GM10248 (cell line): ENCODE measurements around the gene BEND7.

Source experiments
- CTCF ChIA-PET: fragments of 300-600 bp; sonication (Branson Sonifier 250); formaldehyde crosslinking; extraction: SDS; loops from one replicate; lab custom pipeline; 2021; ENCODE audit warnings: antibody characterized with exemption; lab: Yijun Ruan, JAX
- POLR2A ChIA-PET: fragments of 350-650 bp; sonication (Branson Sonifier 250); formaldehyde crosslinking; extraction: SDS; loops from one replicate; lab custom pipeline; 2020; ENCODE audit warnings: antibody characterized with exemption; lab: Yijun Ruan, JAX
- DNase-seq: peaks from one replicate; pipeline ENCODE4 v3.0.0; 2012; ENCODE audit errors: extremely low spot score
- CTCF ChIP-seq: IDR thresholded peaks from 2 replicates; pipeline ENCODE4 v1.5.1; 2012; ENCODE audit warnings: mild to moderate bottlenecking, low read depth; ENCODE audit errors: extremely low read depth, missing control alignments, control extremely low read depth

Gene BEND7

GRCh38 chr10:13457958-13458686, 70.7 kb downstream of the BEND7 start:
- POLR2A ChIA-PET: no interaction called here
- no peak for TF ChIP-seq CTCF
- no peak for DNase-seq
- CTCF ChIA-PET: interaction anchor here (0.9 to 1.3 kb wide), 3 partner anchors 16 to 86 kb away, joined by 3 to 6 read pairs (median 5); no protein-coding TSS in a partner anchor

GRCh38 chr10:13453896-13454295, 74.9 kb downstream of the BEND7 start:
- peak; percentile 41 for DNase-seq
- POLR2A ChIA-PET: no interaction called here
- CTCF ChIA-PET: interaction anchor here (5.0 kb wide), 1 partner anchor 13 kb away, joined by 22 read pairs; no protein-coding TSS in a partner anchor
- no peak for TF ChIP-seq CTCF

- ChIA-PET CTCF (interaction anchor here (1.1 to 2.4 kb wide), 2 partner anchors 10 to 77 kb away, joined by 3 to 18 read pairs; no protein-coding TSS in a partner anchor), POLR2A (no interaction called here)
- TF ChIP-seq CTCF: no peak
- DNase-seq: no peak
These were observed 78.7 kb downstream of the BEND7 start for GRCh38 chr10:13450069-13450468.

GRCh38 chr10:13449296-13449695, 79.5 kb downstream of the BEND7 start:
- ChIA-PET POLR2A (no interaction called here), CTCF (interaction anchor here (1.1 to 2.4 kb wide), 2 partner anchors 9 to 77 kb away, joined by 3 to 18 read pairs; no protein-coding TSS in a partner anchor)
- no peak for DNase-seq
- no peak for TF ChIP-seq CTCF

GRCh38 chr10:13448216-13448615, 80.6 kb downstream of the BEND7 start:
- TF ChIP-seq CTCF: no peak
- ChIA-PET CTCF (interaction anchor here (2.4 kb wide), 1 partner anchor 8 kb away, joined by 18 read pairs; no protein-coding TSS in a partner anchor), POLR2A (no interaction called here)
- DNase-seq: no peak

DNA sequence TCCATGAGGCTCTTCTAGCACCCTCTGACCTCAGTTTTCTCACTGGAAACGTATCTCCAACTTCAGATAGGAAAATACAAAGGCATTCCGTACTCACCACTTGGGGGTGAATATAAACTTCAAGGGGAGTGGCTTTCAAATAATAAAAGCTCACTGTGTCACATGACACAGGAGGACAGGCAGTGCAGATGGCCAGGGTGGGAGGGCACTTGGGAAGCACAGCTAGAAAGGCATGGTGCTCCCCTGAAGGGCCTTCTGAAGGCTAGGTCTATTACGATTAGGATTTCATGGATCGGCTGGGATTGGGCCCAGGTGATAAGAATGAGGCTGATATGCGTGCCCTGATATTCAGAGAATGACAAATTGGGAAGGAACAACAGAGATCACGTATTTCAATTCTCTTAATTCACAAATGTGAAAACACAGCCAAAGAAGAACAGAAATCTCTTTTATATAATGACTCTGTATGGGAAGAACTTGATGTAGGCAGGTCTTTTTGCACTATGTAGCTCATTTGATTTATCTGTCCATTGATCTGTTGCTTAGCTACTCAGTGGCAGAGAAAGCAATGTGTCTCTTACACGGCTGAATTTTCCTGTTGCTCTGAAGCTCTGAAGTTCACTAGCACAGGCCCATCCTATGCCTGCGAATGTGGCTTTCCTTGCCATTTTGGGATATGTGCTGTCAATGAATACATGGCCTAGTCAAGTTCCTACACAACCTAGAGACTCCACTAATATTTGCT, 83.0 kb downstream of the BEND7 start:
- CTCF ChIA-PET: interaction anchor here (4.3 kb wide), 1 partner anchor 73 kb away, joined by 16 read pairs; no protein-coding TSS in a partner anchor
- TF ChIP-seq CTCF: no peak
- no peak for DNase-seq
- POLR2A ChIA-PET: no interaction called here
